Activated CD4-positive, alpha-beta T cell treated with anti-CD3 and anti-CD28 coated beads for 36 hours (primary cell): ENCODE results near the gene KCNJ16. TPM values are rescaled to one million over a fixed set of nuclear protein-coding genes. Genes with fewer than 3 reads are reported as not detected.

ENCODE experiments used
- ATAC-seq: fragments of 200-7000 bp; cut with Tn5 transposase; one replicate; pipeline ENCODE4 v1.10.0; 2021; ENCODE audit warnings: mild to moderate bottlenecking, moderate library complexity
- CTCF ChIA-PET: fragments of 350-600 bp; sonication (Branson Sonifier 250); formaldehyde crosslinking; loops from one replicate; lab custom pipeline; 2021; ENCODE audit warnings: antibody characterized with exemption; lab: Charles Lee
- POLR2A ChIA-PET: fragments of 350-600 bp; sonication (Branson Sonifier 250); formaldehyde crosslinking; loops from one replicate; lab custom pipeline; 2021; ENCODE audit warnings: antibody characterized with exemption, inconsistent platforms; lab: Charles Lee
- DNase-seq: peaks from one replicate; pipeline ENCODE4 v3.0.0-alpha.2; 2020
- H3K27ac Mint-ChIP-seq: one replicate; pipeline ENCODE4 v1.8.0; 2021; ENCODE audit warnings: mixed read lengths
- H3K27me3 Mint-ChIP-seq: one replicate; pipeline ENCODE4 v1.8.0; 2021; ENCODE audit warnings: mixed read lengths
- H3K36me3 Mint-ChIP-seq: one replicate; pipeline ENCODE4 v1.8.0; 2021; ENCODE audit warnings: low read depth, mixed read lengths
- H3K4me1 Mint-ChIP-seq: one replicate; pipeline ENCODE4 v1.8.0; 2021; ENCODE audit warnings: mixed read lengths
- H3K4me3 Mint-ChIP-seq: one replicate; pipeline ENCODE4 v1.8.0; 2021; ENCODE audit warnings: mild to moderate bottlenecking, moderate library complexity, mixed read lengths
- H3K9me3 Mint-ChIP-seq: one replicate; pipeline ENCODE4 v1.8.0; 2021; ENCODE audit warnings: low read depth, mixed read lengths
- intact Hi-C, 2 experiments: fragments of 100-400 bp; cut with DNase I in 1 of 2; cut with micrococcal nuclease in 1 of 2; formaldehyde crosslinking; loops; one replicate each; pipeline versions ENCODE4 v1.14.2 to v1.15.1; 2022 to 2024; cut with DNase I, micrococcal nuclease
- total RNA-seq, 2 experiments: library from RNA; stranded (reverse); gene quantifications; one replicate each; pipeline ENCODE4 v1.2.3, GENCODE V29; 2021

The KCNJ16 gene
- total RNA-seq, 2 experiments from 2014 or later: not detected

- no peak for ATAC-seq
- Mint-ChIP-seq H3K4me1 (no peaks in the 10 kb centered on the region), H3K36me3 (no peaks in the 10 kb centered on the region), H3K4me3 (no peak overlapping the region), H3K9me3 (no peaks in the 10 kb centered on the region), H3K27ac (no peak overlapping the region), H3K27me3 (no peaks in the 10 kb centered on the region)
- ChIA-PET CTCF (interaction anchor here (1.0 kb wide), 1 partner anchor 11 kb away, joined by 4 read pairs; no protein-coding TSS in a partner anchor), POLR2A (no interaction called here)
- no peak for DNase-seq
- intact Hi-C loops: no loop called here
These were observed 6.9 kb downstream of the KCNJ16 start for GRCh38 chr17:70081885-70082284.

DNA sequence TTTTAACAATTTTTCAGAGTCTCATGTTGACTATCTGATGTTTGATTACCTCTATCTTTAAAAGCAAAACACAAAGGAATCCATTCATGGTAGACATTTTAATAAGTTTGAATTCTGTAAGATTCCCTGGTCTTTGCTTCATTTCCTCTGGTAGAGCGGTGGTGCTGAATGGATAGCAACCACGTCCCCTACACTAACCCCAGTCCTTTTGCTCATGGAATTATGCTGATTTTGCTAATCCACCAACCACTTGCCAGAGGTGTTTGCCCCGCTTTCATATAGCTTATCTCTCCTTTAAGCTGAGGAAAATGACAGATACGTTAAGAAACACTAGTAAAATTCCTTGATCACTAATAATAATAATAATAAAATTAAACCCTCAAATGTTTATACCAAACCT lies 9.5 kb downstream of the KCNJ16 start:
- H3K36me3 Mint-ChIP-seq: no peaks in the 10 kb centered on the region
- no peaks in the 10 kb centered on the region for H3K4me1 Mint-ChIP-seq
- CTCF ChIA-PET: no interaction called here
- POLR2A ChIA-PET: no interaction called here
- no peak overlapping the region for H3K27ac Mint-ChIP-seq
- ATAC-seq (no peak), DNase-seq (no peak)
- H3K27me3 Mint-ChIP-seq: no peaks in the 10 kb centered on the region
- intact Hi-C loops: no loop called here
- H3K9me3 Mint-ChIP-seq: no peaks in the 10 kb centered on the region
- no peak overlapping the region for H3K4me3 Mint-ChIP-seq

DNA sequence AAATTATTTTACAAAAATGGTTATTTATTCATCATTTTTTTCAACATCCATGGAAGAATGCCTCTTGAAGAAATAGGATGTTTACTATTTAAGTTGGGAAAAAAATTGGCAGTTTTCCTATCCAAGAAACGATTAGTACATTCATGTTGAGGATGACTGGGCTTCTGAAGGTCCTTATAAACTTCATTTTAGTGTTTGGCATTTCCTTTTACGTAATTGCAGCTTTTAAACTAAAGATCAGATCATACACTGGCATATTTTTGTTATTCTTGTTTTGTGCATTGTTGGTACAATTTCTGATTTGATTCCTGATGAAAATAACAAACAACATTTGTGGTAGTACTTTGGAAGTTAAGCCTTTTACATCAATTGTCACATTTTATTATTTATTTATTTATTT lies 11.5 kb downstream of the KCNJ16 start:
- intact Hi-C loops: no loop called here
- ATAC-seq (no peak), DNase-seq (no peak)
- ChIA-PET CTCF (no interaction called here), POLR2A (no interaction called here)
- no peaks in the 10 kb centered on the region for H3K36me3 Mint-ChIP-seq
- peaks cover 3% of the 10 kb centered on the region for H3K4me1 Mint-ChIP-seq
- no peaks in the 10 kb centered on the region for H3K9me3 Mint-ChIP-seq
- H3K4me3 Mint-ChIP-seq: no peak overlapping the region
- no peaks in the 10 kb centered on the region for H3K27me3 Mint-ChIP-seq
- no peak overlapping the region for H3K27ac Mint-ChIP-seq

DNA sequence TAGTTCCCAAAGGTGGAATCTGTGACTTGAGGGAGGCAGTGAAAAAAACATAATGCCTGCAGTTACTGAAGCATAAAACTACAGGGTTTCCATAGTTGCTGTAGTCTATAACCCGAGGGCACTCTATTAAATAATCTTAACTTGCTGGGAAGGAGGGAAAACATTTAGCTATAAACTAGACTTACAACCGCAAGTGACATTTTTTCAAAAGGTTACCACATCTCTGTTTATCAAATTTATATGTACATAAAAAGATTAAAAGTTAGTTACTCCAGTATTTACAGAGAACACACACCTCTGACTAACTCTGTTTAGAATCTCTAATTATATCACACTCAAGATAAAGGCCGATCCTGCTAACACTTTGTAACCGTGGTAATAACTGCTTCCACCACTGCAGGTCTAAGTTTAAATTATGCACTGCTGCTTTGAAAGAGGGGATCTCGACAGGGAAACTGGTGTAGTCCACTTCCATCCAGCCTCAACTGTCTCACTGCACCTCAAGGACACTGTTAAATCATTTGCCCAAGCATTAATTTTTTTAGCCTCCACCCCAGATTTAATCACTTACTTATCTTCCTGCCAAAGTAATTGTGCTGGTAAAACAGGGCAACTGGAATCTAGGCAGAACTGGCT lies 14.6 kb downstream of the KCNJ16 start:
- peaks cover 3% of the 10 kb centered on the region for H3K4me1 Mint-ChIP-seq
- ATAC-seq (no peak), DNase-seq (no peak)
- no peak overlapping the region for H3K4me3 Mint-ChIP-seq
- H3K36me3 Mint-ChIP-seq: no peaks in the 10 kb centered on the region
- intact Hi-C loops: no loop called here
- no peaks in the 10 kb centered on the region for H3K27me3 Mint-ChIP-seq
- POLR2A ChIA-PET: no interaction called here
- no peak overlapping the region for H3K27ac Mint-ChIP-seq
- CTCF ChIA-PET: no interaction called here
- no peaks in the 10 kb centered on the region for H3K9me3 Mint-ChIP-seq

DNA sequence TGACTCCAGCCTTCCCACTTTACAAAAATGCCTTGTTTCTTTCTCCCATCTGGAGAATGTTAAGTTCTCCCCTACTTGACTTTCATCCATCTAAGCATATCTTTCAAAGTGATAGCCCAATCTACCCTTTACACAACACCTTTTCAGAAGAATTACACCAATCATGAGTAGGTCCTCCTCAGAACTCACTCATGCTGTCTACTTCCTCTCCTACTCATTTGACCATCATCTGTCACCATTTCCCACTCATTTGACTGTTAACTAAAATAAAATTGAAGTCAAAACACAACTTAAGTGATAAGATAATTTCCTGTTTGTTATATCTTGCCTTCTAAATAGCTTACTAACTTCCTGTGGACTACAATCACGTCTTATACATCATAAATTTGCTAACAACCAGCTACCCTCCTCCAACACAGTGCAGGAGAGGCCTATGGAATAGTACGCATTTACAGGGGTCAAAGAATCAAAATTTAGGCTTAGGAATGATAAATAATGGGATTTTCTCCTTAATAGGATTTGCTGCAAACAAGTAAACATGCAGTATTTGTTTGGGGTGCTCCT lies 16.1 kb downstream of the KCNJ16 start:
- H3K9me3 Mint-ChIP-seq: no peaks in the 10 kb centered on the region
- H3K4me1 Mint-ChIP-seq: peaks cover 3% of the 10 kb centered on the region
- H3K4me3 Mint-ChIP-seq: no peak overlapping the region
- DNase-seq: no peak
- H3K27me3 Mint-ChIP-seq: no peaks in the 10 kb centered on the region
- CTCF ChIA-PET: no interaction called here
- no peak overlapping the region for H3K27ac Mint-ChIP-seq
- POLR2A ChIA-PET: no interaction called here
- intact Hi-C loops: no loop called here
- peak; percentile 42 for ATAC-seq
- no peaks in the 10 kb centered on the region for H3K36me3 Mint-ChIP-seq

GRCh38 chr17:70091696-70092095 lies 16.7 kb downstream of the KCNJ16 start:
- H3K9me3 Mint-ChIP-seq: no peaks in the 10 kb centered on the region
- DNase-seq (no peak), ATAC-seq (no peak)
- H3K4me3 Mint-ChIP-seq: no peak overlapping the region
- H3K4me1 Mint-ChIP-seq: peaks cover 3% of the 10 kb centered on the region
- ChIA-PET CTCF (no interaction called here), POLR2A (no interaction called here)
- H3K27me3 Mint-ChIP-seq: no peaks in the 10 kb centered on the region
- H3K36me3 Mint-ChIP-seq: no peaks in the 10 kb centered on the region
- no peak overlapping the region for H3K27ac Mint-ChIP-seq
- intact Hi-C loops: no loop called here

DNA sequence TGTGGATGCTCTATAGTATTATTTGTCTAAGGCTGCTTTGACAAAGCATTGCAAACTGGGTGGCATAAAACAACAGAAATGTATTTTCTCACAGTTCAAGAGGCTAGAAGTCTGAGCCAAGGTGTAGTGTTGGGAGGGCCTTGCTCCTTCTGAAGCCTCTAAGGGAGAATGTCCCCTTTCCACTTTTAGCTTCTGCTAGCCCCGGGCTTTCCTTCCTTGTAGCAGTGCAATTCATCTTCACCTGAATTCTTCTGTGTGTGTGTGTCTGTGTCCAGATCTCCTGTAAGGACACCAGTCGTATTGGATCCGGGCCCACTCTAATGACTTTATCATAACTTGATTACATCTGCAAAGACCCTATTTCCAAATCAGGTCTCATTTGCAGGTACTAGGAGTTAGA lies 18.1 kb downstream of the KCNJ16 start:
- H3K27me3 Mint-ChIP-seq: no peaks in the 10 kb centered on the region
- DNase-seq (no peak), ATAC-seq (no peak)
- intact Hi-C loops: no loop called here
- ChIA-PET CTCF (interaction anchor here (1.0 kb wide), 1 partner anchor 11 kb away, joined by 4 read pairs; no protein-coding TSS in a partner anchor), POLR2A (no interaction called here)
- no peak overlapping the region for H3K27ac Mint-ChIP-seq
- no peaks in the 10 kb centered on the region for H3K36me3 Mint-ChIP-seq
- no peaks in the 10 kb centered on the region for H3K9me3 Mint-ChIP-seq
- peaks cover 3% of the 10 kb centered on the region for H3K4me1 Mint-ChIP-seq
- no peak overlapping the region for H3K4me3 Mint-ChIP-seq

DNA sequence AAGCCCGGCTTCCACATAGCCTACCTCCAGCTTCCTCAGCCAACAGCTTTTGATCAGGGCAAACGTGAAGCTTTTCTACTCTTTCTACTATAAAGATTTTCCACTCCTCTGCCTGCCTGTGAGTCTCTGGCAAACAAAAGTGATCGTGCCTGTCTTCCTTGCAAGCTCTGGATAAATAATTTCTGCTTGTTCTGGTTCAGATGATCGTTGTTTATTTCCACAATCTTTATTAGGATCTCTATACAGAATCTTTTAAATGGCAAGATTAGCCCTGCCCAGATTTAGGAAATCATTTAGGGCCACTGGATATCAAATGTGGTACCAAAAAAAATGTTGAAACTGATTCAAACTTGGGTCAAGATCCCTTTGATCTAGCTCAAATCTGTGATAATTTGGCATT lies 20.4 kb downstream of the KCNJ16 start:
- intact Hi-C loops: no loop called here
- no peaks in the 10 kb centered on the region for H3K9me3 Mint-ChIP-seq
- peaks cover 3% of the 10 kb centered on the region for H3K4me1 Mint-ChIP-seq
- ChIA-PET POLR2A (no interaction called here), CTCF (interaction anchor here (0.9 kb wide), 1 partner anchor 72 kb away, joined by 3 read pairs; no protein-coding TSS in a partner anchor)
- ATAC-seq: no peak
- H3K36me3 Mint-ChIP-seq: no peaks in the 10 kb centered on the region
- no peak for DNase-seq
- no peak overlapping the region for H3K4me3 Mint-ChIP-seq
- H3K27ac Mint-ChIP-seq: no peak overlapping the region
- H3K27me3 Mint-ChIP-seq: peaks cover 4% of the 10 kb centered on the region

DNA sequence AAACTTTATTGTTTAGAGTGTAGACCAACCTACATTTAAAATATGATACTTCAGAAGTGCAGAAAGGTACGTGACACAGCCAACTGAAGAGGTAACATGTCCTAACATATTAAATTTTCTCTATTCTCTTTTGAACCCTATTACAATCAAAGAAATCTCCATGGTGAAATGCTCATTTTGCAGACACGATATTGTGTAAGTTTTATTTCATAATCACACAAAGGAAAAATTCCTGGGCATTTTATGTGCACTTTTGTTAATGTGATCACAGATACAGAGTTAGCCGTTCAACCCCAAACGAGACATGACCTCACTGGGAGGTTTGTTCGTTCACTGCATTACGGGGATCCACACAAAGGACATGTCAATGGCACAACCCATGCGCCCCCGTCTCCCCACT lies 21.8 kb downstream of the KCNJ16 start:
- H3K4me3 Mint-ChIP-seq: no peak overlapping the region
- ChIA-PET CTCF (no interaction called here), POLR2A (no interaction called here)
- DNase-seq: no peak
- H3K4me1 Mint-ChIP-seq: no peaks in the 10 kb centered on the region
- intact Hi-C loops: no loop called here
- no peaks in the 10 kb centered on the region for H3K36me3 Mint-ChIP-seq
- no peak overlapping the region for H3K27ac Mint-ChIP-seq
- peaks cover 4% of the 10 kb centered on the region for H3K27me3 Mint-ChIP-seq
- no peaks in the 10 kb centered on the region for H3K9me3 Mint-ChIP-seq
- ATAC-seq: no peak

GRCh38 chr17:70098030-70098429 lies 23.0 kb downstream of the KCNJ16 start:
- intact Hi-C loops: no loop called here
- ATAC-seq: no peak
- Mint-ChIP-seq H3K9me3 (no peaks in the 10 kb centered on the region), H3K36me3 (no peaks in the 10 kb centered on the region), H3K27ac (no peak overlapping the region), H3K4me1 (no peaks in the 10 kb centered on the region), H3K4me3 (no peak overlapping the region), H3K27me3 (peaks cover 9% of the 10 kb centered on the region)
- POLR2A ChIA-PET: no interaction called here
- no peak for DNase-seq
- CTCF ChIA-PET: no interaction called here

GRCh38 chr17:70099294-70099693 lies 24.3 kb downstream of the KCNJ16 start:
- no peaks in the 10 kb centered on the region for H3K9me3 Mint-ChIP-seq
- ChIA-PET POLR2A (no interaction called here), CTCF (no interaction called here)
- peaks cover 9% of the 10 kb centered on the region for H3K27me3 Mint-ChIP-seq
- DNase-seq (no peak), ATAC-seq (no peak)
- H3K4me1 Mint-ChIP-seq: no peaks in the 10 kb centered on the region
- intact Hi-C loops: no loop called here
- H3K4me3 Mint-ChIP-seq: no peak overlapping the region
- no peaks in the 10 kb centered on the region for H3K36me3 Mint-ChIP-seq
- no peak overlapping the region for H3K27ac Mint-ChIP-seq

GRCh38 chr17:70099884-70100283 lies 24.9 kb downstream of the KCNJ16 start:
- no peak for ATAC-seq
- no peak for DNase-seq
- Mint-ChIP-seq H3K36me3 (no peaks in the 10 kb centered on the region), H3K4me3 (no peak overlapping the region), H3K9me3 (no peaks in the 10 kb centered on the region), H3K27ac (no peak overlapping the region), H3K4me1 (no peaks in the 10 kb centered on the region), H3K27me3 (peaks cover 9% of the 10 kb centered on the region)
- ChIA-PET CTCF (no interaction called here), POLR2A (interaction anchor here (0.7 kb wide), 1 partner anchor 10 kb away, joined by 4 read pairs; no protein-coding TSS in a partner anchor)
- intact Hi-C loops: no loop called here
